Panc1 (cell line): ENCODE results near the gene TP63. TPM values are rescaled to one million over a fixed set of nuclear protein-coding genes. Genes with fewer than 3 reads are reported as not detected.

Source experiments
- ATAC-seq: fragments of 200-7000 bp; cut with Tn5 transposase; 2 replicates; pipeline ENCODE4 v1.9.1; 2020; ENCODE audit warnings: mild to moderate bottlenecking, moderate library complexity
- BruUV-seq: library from RNA; stranded (reverse); fragments of 400-500 nt; replicated peaks from 2 replicates; lab custom pipeline; 2021; lab: Mats Ljungman, UMichigan
- CTCF ChIA-PET: fragments of 300-600 bp; sonication (Branson Sonifier 250); formaldehyde crosslinking; loops from one replicate; lab custom pipeline; 2022; ENCODE audit warnings: antibody characterized with exemption; lab: Charles Lee
- POLR2A ChIA-PET: fragments of 300-600 bp; sonication (Branson Sonifier 250); formaldehyde crosslinking; loops from one replicate; lab custom pipeline; 2022; ENCODE audit warnings: antibody characterized with exemption; lab: Charles Lee
- DNase-seq: peaks from one replicate; pipeline ENCODE4 v3.0.0-alpha.2; 2010; ENCODE audit warnings: low read depth, low spot score
- H3K27ac ChIP-seq: 2 replicates; pipeline ENCODE4 v1.5.1; 2011; ENCODE audit warnings: mild to moderate bottlenecking, low read length, inconsistent platforms
- H3K27me3 ChIP-seq: fragments of 200-500 bp; sonication (Bioruptor generic); 2 replicates; pipeline ENCODE4 v1.6.0; 2014; ENCODE audit warnings: low read length, inconsistent platforms; ENCODE audit not compliant: control insufficient read depth, insufficient read depth
- H3K36me3 ChIP-seq: fragments of 200-500 bp; sonication (Bioruptor generic); 2 replicates; pipeline ENCODE4 v1.5.1; 2014; ENCODE audit warnings: inconsistent platforms, mild to moderate bottlenecking, low read length, moderate library complexity; ENCODE audit not compliant: control insufficient read depth, insufficient read depth
- H3K4me1 ChIP-seq: 2 replicates; pipeline ENCODE4 v1.5.1; 2011; ENCODE audit warnings: inconsistent platforms, mild to moderate bottlenecking, low read length, moderate library complexity; ENCODE audit not compliant: control insufficient read depth, insufficient read depth
- H3K4me3 ChIP-seq, 2 experiments: 2 replicates each; pipeline ENCODE4 v1.5.1; 2011 to 2012; ENCODE audit warnings: low read depth in 2 of 2, low read length in 2 of 2, mild to moderate bottlenecking in 2 of 2, inconsistent platforms in 1 of 2, moderate library complexity in 1 of 2
- H3K9me3 ChIP-seq: fragments of 200-500 bp; sonication (Bioruptor generic); 2 replicates; pipeline ENCODE4 v1.5.1; 2014; ENCODE audit warnings: low read depth, mild to moderate bottlenecking, inconsistent platforms, low read length, moderate library complexity; ENCODE audit not compliant: control insufficient read depth, insufficient read depth
- CTCF ChIP-seq: fragments of 450-650 bp; IDR thresholded peaks from 2 replicates; pipeline ENCODE4 v1.5.1; 2017; ENCODE audit warnings: mild to moderate bottlenecking
- POLR2AphosphoS5 ChIP-seq: IDR thresholded peaks from 2 replicates; pipeline ENCODE4 v1.6.1; 2012; ENCODE audit warnings: mild to moderate bottlenecking, low read depth, low read length, moderate library complexity
- REST ChIP-seq, 2 experiments: IDR thresholded peaks; 2 replicates each; pipeline ENCODE4 v1.6.1; 2011 to 2012; ENCODE audit warnings: low read depth in 2 of 2, control low read depth in 1 of 2, low read length in 1 of 2, mild to moderate bottlenecking in 1 of 2, moderate library complexity in 1 of 2; ENCODE audit not compliant: insufficient read depth in 1 of 2
- SIN3A ChIP-seq: IDR thresholded peaks from 2 replicates; pipeline ENCODE4 v1.6.1; 2012; ENCODE audit warnings: low read depth, mild to moderate bottlenecking, low read length, moderate library complexity, borderline replicate concordance; ENCODE audit not compliant: insufficient read depth
- TCF7L2 ChIP-seq: IDR thresholded peaks from 2 replicates; pipeline ENCODE4 v1.6.1; 2011; ENCODE audit warnings: mild to moderate bottlenecking, low read depth, low read length, inconsistent platforms
- in situ Hi-C: cut with HindIII; loops from 2 replicates; pipeline ENCODE4 v1.10.0; 2016; ENCODE audit warnings: low sequenced_read_pairs, low pct_unique_long_range_greater_than_20kb
- intact Hi-C: fragments of 100-400 bp; cut with micrococcal nuclease; formaldehyde crosslinking; loops from one replicate; pipeline ENCODE4 v1.10.0; 2022; ENCODE audit not compliant: unreplicated experiment
- total RNA-seq: library from RNA; stranded (reverse); gene quantifications from one replicate; pipeline ENCODE4 v1.2.1, GENCODE V29; 2021; ENCODE audit not compliant: unreplicated experiment

TP63 gene
- total RNA-seq, 1 experiment from 2014 or later, result 0.51 TPM

DNA sequence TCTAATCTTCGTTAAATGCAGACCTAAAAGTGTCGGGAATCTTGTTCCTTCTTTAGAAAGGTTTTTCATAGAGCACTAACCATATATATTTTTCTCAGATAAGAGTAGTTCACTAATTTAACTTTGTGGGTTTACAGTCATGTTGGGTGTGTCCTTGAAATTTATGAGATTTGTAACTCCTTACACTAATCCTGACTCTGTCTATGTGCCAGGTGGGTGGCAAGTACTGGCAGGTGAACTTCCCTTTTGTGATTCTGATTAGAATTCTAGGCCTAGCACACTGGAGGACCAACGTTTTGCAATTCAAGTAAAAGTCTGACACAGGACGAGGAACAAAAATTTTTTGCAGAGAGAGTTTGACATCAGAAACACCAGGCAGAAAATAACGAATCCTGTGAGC, 269.4 kb downstream of the TP63 start:
- no peaks in the 10 kb centered on the region for H3K9me3 ChIP-seq
- no peak for DNase-seq
- no peak for ATAC-seq
- H3K4me3 ChIP-seq, result no peak overlapping the region
- no peak overlapping the region for H3K27ac ChIP-seq
- no peak for TF ChIP-seq CTCF
- H3K27me3 ChIP-seq, result no peaks in the 10 kb centered on the region
- CTCF ChIA-PET, result no interaction called here
- BruUV-seq, result no TSS peak
- no peaks in the 10 kb centered on the region for H3K4me1 ChIP-seq
- POLR2A ChIA-PET, result no interaction called here
- in situ Hi-C loops, result no loop called here
- intact Hi-C loops, result no loop called here
- no peaks in the 10 kb centered on the region for H3K36me3 ChIP-seq

- ChIA-PET POLR2A (no interaction called here), CTCF (no interaction called here)
- no peak overlapping the region for H3K27ac ChIP-seq
- no peak for TF ChIP-seq POLR2AphosphoS5
- no peak for TF ChIP-seq SIN3A
- H3K9me3 ChIP-seq, result no peaks in the 10 kb centered on the region
- in situ Hi-C loops (no loop called here), intact Hi-C loops (no loop called here)
- ATAC-seq (no peak), DNase-seq (no peak)
- no peaks in the 10 kb centered on the region for H3K4me1 ChIP-seq
- no peaks in the 10 kb centered on the region for H3K27me3 ChIP-seq
- no peaks in the 10 kb centered on the region for H3K36me3 ChIP-seq
- H3K4me3 ChIP-seq, result no peak overlapping the region
- no TSS peak for BruUV-seq
Observed at GRCh38 chr3:189901481-189901880, 270.3 kb downstream of the TP63 start.

- no TSS peak for BruUV-seq
Observed at GRCh38 chr3:189902230-189903186, 271.3 kb downstream of the TP63 start.

More at GRCh38 chr3:189902230-189903186, 271.3 kb downstream of the TP63 start:
- no peak overlapping the region for H3K27ac ChIP-seq
- DNase-seq, result no peak
- H3K27me3 ChIP-seq, result no peaks in the 10 kb centered on the region
- H3K36me3 ChIP-seq, result no peaks in the 10 kb centered on the region
- TF ChIP-seq SIN3A, result no peak
- TF ChIP-seq REST (IDR thresholded peaks at IDR 0.05; ENCODE audit: insufficient read depth in 1 of 2, low read depth in 2 of 2, low read length in 1 of 2), result no peak
- TF ChIP-seq TCF7L2, result no peak
- TF ChIP-seq CTCF, result no peak
- TF ChIP-seq POLR2AphosphoS5, result no peak
- intact Hi-C loops, result no loop called here
- no peak overlapping the region for H3K4me3 ChIP-seq
- in situ Hi-C loops, result no loop called here
- ChIA-PET POLR2A (no interaction called here), CTCF (no interaction called here)
- no peak for ATAC-seq
- H3K9me3 ChIP-seq, result no peaks in the 10 kb centered on the region
- H3K4me1 ChIP-seq, result no peaks in the 10 kb centered on the region
